ENCODE results near the gene DOK6. TPM values are rescaled to one million over a fixed set of nuclear protein-coding genes. Genes with fewer than 3 reads are reported as not detected.

The DOK6 gene
- total RNA-seq, 1 donor from 2014 or later = not detected

GRCh38 chr18:69588301-69588700 lies 187.6 kb downstream of the DOK6 start:
- DNase-seq = no peak
- Mint-ChIP-seq H3K9me3 (no peaks in the 10 kb centered on the region), H3K4me1 (no peaks in the 10 kb centered on the region), H3K4me3 (no peak overlapping the region), H3K36me3 (ENCODE audit: low read depth) (no peaks in the 10 kb centered on the region), H3K27me3 (peaks cover 6% of the 10 kb centered on the region), H3K27ac (no peak overlapping the region)
- intact Hi-C loops (cut with micrococcal nuclease) = loop anchor here (10.0 kb wide), 1 partner anchor 406 kb away; no protein-coding TSS in a partner anchor

- Mint-ChIP-seq H3K4me1 (no peaks in the 10 kb centered on the region), H3K9me3 (no peaks in the 10 kb centered on the region), H3K36me3 (ENCODE audit: low read depth) (no peaks in the 10 kb centered on the region), H3K27me3 (peaks cover 6% of the 10 kb centered on the region), H3K4me3 (no peak overlapping the region), H3K27ac (no peak overlapping the region)
- no peak for DNase-seq
- intact Hi-C loops (cut with micrococcal nuclease) = no loop called here
These were observed 189.5 kb downstream of the DOK6 start for GRCh38 chr18:69590150-69590549.

- no peaks in the 10 kb centered on the region for H3K36me3 Mint-ChIP-seq (ENCODE audit: low read depth)
- intact Hi-C loops (cut with micrococcal nuclease) = no loop called here
- H3K4me1 Mint-ChIP-seq = no peaks in the 10 kb centered on the region
- peaks cover 4% of the 10 kb centered on the region for H3K9me3 Mint-ChIP-seq
- DNase-seq = no peak
- H3K27me3 Mint-ChIP-seq = peaks cover 2% of the 10 kb centered on the region
- no peak overlapping the region for H3K27ac Mint-ChIP-seq
- H3K4me3 Mint-ChIP-seq = no peak overlapping the region
These were observed 195.7 kb downstream of the DOK6 start for GRCh38 chr18:69596345-69596744.

GRCh38 chr18:69597561-69597960 lies 196.9 kb downstream of the DOK6 start:
- Mint-ChIP-seq H3K36me3 (ENCODE audit: low read depth) (no peaks in the 10 kb centered on the region), H3K4me3 (no peak overlapping the region), H3K27me3 (peaks cover 2% of the 10 kb centered on the region), H3K27ac (no peak overlapping the region), H3K9me3 (peaks cover 4% of the 10 kb centered on the region), H3K4me1 (no peaks in the 10 kb centered on the region)
- DNase-seq = no peak
- intact Hi-C loops (cut with micrococcal nuclease) = no loop called here

DNA sequence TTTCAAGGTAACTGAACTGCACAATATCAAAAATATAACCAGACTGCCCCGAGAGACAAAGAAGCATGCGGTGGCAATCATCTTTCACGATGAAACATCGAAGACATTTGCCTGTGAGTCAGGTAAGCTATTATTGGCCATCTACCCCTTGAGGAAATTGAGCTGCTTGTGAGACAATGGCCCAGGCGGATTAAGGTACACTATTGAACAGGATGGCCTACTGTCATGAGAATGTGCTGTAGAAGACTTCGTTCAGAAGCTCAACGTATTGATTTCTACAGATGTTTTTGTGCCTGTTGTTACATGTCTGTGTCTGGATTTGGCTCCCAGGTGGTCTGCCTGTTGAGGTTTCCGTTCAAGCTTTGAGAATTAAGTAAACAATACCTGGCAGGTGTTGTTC lies 198.7 kb downstream of the DOK6 start:
- Mint-ChIP-seq H3K36me3 (ENCODE audit: low read depth) (no peaks in the 10 kb centered on the region), H3K27ac (no peak overlapping the region), H3K9me3 (peaks cover 4% of the 10 kb centered on the region), H3K27me3 (peaks cover 2% of the 10 kb centered on the region), H3K4me1 (no peaks in the 10 kb centered on the region), H3K4me3 (no peak overlapping the region)
- no peak for DNase-seq
- intact Hi-C loops (cut with micrococcal nuclease) = no loop called here

DNA sequence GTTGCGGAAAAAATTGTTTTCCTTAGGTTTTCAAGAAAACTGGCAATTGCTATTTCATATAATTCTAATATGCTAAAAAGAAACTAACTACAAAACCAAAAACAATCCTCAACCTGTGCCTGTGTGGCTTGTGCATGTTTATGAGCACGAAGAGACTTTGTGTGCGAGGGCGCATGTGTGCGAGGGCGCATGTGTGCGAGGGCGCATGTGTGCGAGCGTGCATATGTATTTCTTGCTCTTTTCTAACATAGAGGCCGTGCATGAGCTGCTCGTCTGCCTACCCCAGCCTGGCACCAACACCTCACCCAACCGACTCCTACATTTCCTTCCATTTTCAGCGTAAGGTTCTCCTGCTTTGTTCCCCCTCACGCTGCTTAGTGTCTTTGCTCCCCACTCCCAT lies 211.6 kb downstream of the DOK6 start:
- no peaks in the 10 kb centered on the region for H3K4me1 Mint-ChIP-seq
- H3K27me3 Mint-ChIP-seq = no peaks in the 10 kb centered on the region
- no peak for DNase-seq
- H3K9me3 Mint-ChIP-seq = no peaks in the 10 kb centered on the region
- intact Hi-C loops (cut with micrococcal nuclease) = no loop called here
- H3K27ac Mint-ChIP-seq = no peak overlapping the region
- no peak overlapping the region for H3K4me3 Mint-ChIP-seq
- no peaks in the 10 kb centered on the region for H3K36me3 Mint-ChIP-seq (ENCODE audit: low read depth)

- Mint-ChIP-seq H3K4me1 (no peaks in the 10 kb centered on the region), H3K4me3 (no peak overlapping the region), H3K27me3 (peaks cover 2% of the 10 kb centered on the region), H3K27ac (no peak overlapping the region), H3K9me3 (no peaks in the 10 kb centered on the region), H3K36me3 (ENCODE audit: low read depth) (no peaks in the 10 kb centered on the region)
- intact Hi-C loops (cut with micrococcal nuclease) = no loop called here
- no peak for DNase-seq
These were observed 215.4 kb downstream of the DOK6 start for GRCh38 chr18:69616114-69616513.

DNA sequence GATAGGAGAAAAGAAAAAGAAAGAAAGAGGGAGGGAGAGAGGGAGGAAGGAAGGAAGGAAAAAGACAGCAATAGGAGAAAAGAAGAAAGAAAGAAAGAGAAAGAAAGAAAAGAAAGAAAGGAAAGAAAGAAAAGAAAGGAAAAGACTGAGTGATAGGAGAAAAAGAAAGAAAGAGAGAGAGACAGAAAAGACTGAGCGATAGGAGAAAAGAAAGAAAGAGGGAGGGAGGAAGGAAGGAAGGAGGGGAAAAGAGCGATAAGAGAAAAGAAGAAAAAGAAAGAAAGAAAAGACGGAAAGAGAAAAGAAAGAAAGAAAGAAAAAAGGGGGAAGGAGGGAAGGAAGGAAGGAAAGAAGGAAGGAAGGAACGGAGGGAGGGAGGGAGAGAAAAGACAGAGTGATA lies 216.7 kb downstream of the DOK6 start:
- H3K27ac Mint-ChIP-seq = no peak overlapping the region
- H3K36me3 Mint-ChIP-seq (ENCODE audit: low read depth) = no peaks in the 10 kb centered on the region
- intact Hi-C loops (cut with micrococcal nuclease) = no loop called here

DNA sequence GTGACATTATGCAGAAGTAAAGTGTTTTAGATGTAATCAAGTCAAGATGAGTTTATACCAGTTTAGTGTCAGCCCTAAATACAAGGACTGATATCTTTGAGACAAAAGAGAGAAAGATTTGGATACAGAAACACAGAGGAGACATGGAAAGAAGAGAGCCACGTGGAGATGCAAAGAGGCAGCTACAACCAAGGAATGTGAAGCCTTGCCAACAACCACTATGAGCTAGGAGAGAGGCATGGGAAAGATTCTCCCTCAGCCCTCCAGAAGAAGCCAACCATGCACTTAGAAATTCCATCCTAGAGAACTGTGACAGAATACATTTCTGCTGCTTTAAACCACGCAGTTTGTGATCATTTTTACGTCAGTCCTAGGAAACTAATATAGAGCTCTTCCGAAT lies 217.2 kb downstream of the DOK6 start:
- no peak overlapping the region for H3K4me3 Mint-ChIP-seq

More for the DNA sequence above, 216.7 kb downstream of the DOK6 start:
- Mint-ChIP-seq H3K4me3 (no peak overlapping the region), H3K9me3 (no peaks in the 10 kb centered on the region), H3K4me1 (no peaks in the 10 kb centered on the region), H3K27me3 (peaks cover 2% of the 10 kb centered on the region)
- no peak for DNase-seq

GRCh38 chr18:69622184-69622583 lies 221.5 kb downstream of the DOK6 start:
- Mint-ChIP-seq H3K27me3 (peaks cover 5% of the 10 kb centered on the region), H3K4me1 (no peaks in the 10 kb centered on the region), H3K36me3 (ENCODE audit: low read depth) (no peaks in the 10 kb centered on the region), H3K27ac (no peak overlapping the region), H3K9me3 (no peaks in the 10 kb centered on the region), H3K4me3 (no peak overlapping the region)
- no peak for DNase-seq
- intact Hi-C loops (cut with micrococcal nuclease) = no loop called here

More for the DNA sequence above, 217.2 kb downstream of the DOK6 start:
- H3K4me1 Mint-ChIP-seq = no peaks in the 10 kb centered on the region
- intact Hi-C loops (cut with micrococcal nuclease) = no loop called here
- no peak overlapping the region for H3K27ac Mint-ChIP-seq
- no peaks in the 10 kb centered on the region for H3K36me3 Mint-ChIP-seq (ENCODE audit: low read depth)
- H3K9me3 Mint-ChIP-seq = no peaks in the 10 kb centered on the region
- DNase-seq = no peak
- H3K27me3 Mint-ChIP-seq = peaks cover 2% of the 10 kb centered on the region

DNA sequence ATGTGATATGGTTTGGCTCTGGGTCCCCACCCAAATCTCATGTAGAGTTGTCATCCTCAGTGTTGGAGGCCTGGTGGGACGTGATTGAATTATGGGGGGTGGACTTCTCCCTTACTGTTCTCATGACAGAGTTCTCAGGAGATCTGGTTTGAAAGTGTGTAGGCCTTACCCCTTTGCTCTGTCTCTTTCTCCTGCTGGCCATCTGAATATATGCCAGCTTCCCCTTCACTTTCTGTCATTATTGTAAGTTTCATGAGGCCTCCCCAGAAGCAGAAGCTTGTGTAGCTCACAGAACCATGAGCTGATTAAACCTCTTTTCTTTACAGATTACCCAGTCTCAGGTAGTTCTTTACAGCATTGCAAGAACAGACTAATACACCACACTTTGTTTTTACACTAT lies 222.3 kb downstream of the DOK6 start:
- Mint-ChIP-seq H3K9me3 (no peaks in the 10 kb centered on the region), H3K4me3 (no peak overlapping the region), H3K36me3 (ENCODE audit: low read depth) (no peaks in the 10 kb centered on the region), H3K4me1 (no peaks in the 10 kb centered on the region), H3K27me3 (peaks cover 3% of the 10 kb centered on the region), H3K27ac (no peak overlapping the region)
- intact Hi-C loops (cut with micrococcal nuclease) = no loop called here
- DNase-seq = no peak

GRCh38 chr18:69626171-69626570 lies 225.5 kb downstream of the DOK6 start:
- DNase-seq = no peak
- no peaks in the 10 kb centered on the region for H3K36me3 Mint-ChIP-seq (ENCODE audit: low read depth)
- H3K4me3 Mint-ChIP-seq = no peak overlapping the region
- no peak overlapping the region for H3K27ac Mint-ChIP-seq
- H3K9me3 Mint-ChIP-seq = no peaks in the 10 kb centered on the region
- no peaks in the 10 kb centered on the region for H3K4me1 Mint-ChIP-seq
- intact Hi-C loops (cut with micrococcal nuclease) = no loop called here
- H3K27me3 Mint-ChIP-seq = peaks cover 11% of the 10 kb centered on the region

- Mint-ChIP-seq H3K27me3 (peaks cover 16% of the 10 kb centered on the region), H3K27ac (no peak overlapping the region), H3K4me1 (no peaks in the 10 kb centered on the region), H3K9me3 (no peaks in the 10 kb centered on the region), H3K36me3 (ENCODE audit: low read depth) (no peaks in the 10 kb centered on the region), H3K4me3 (no peak overlapping the region)
- intact Hi-C loops (cut with micrococcal nuclease) = no loop called here
- no peak for DNase-seq
These were observed 226.1 kb downstream of the DOK6 start for GRCh38 chr18:69626643-69627242.

- H3K4me3 Mint-ChIP-seq = no peak overlapping the region
- H3K4me1 Mint-ChIP-seq = no peaks in the 10 kb centered on the region
- H3K36me3 Mint-ChIP-seq (ENCODE audit: low read depth) = no peaks in the 10 kb centered on the region
- DNase-seq = no peak
- no peak overlapping the region for H3K27ac Mint-ChIP-seq
- intact Hi-C loops (cut with micrococcal nuclease) = no loop called here
- no peaks in the 10 kb centered on the region for H3K9me3 Mint-ChIP-seq
- peaks cover 19% of the 10 kb centered on the region for H3K27me3 Mint-ChIP-seq
These were observed 228.2 kb downstream of the DOK6 start for GRCh38 chr18:69628774-69629359.

- H3K4me1 Mint-ChIP-seq = no peaks in the 10 kb centered on the region
- H3K9me3 Mint-ChIP-seq = no peaks in the 10 kb centered on the region
- no peaks in the 10 kb centered on the region for H3K36me3 Mint-ChIP-seq (ENCODE audit: low read depth)
- H3K4me3 Mint-ChIP-seq = no peak overlapping the region
- intact Hi-C loops (cut with micrococcal nuclease) = no loop called here
- no peak for DNase-seq
- H3K27ac Mint-ChIP-seq = no peak overlapping the region
- H3K27me3 Mint-ChIP-seq = peaks cover 22% of the 10 kb centered on the region
These were observed 230.6 kb downstream of the DOK6 start for GRCh38 chr18:69631281-69631680.

Data from activated CD4-positive, alpha-beta T cell treated with anti-CD3 and anti-CD28 coated beads, Interleukin-2, amount 10 ng/mL, durations not matched to agents 24 days and 14 days (primary cell).